Hepatocyte (in vitro differentiated cells): ENCODE results near the gene ZNF772.

Experiments
- CTCF ChIP-seq: fragments of 200-600 bp; sonication (generic); IDR thresholded peaks from 2 replicates; pipeline ENCODE4 v1.5.1; 2016; ENCODE audit warnings: antibody characterized with exemption, mild to moderate bottlenecking; ENCODE audit not compliant: poor library complexity
- EZH2 ChIP-seq: fragments of 200-600 bp; sonication (generic); IDR thresholded peaks from 2 replicates; pipeline ENCODE4 v1.6.1; 2016; ENCODE audit warnings: antibody characterized with exemption, mild to moderate bottlenecking, borderline replicate concordance

- TF ChIP-seq CTCF (no peak), EZH2 (no peak)
These were observed 35.2 kb downstream of the ZNF772 start for GRCh38 chr19:57441979-57442752.
